Islet of Langerhans (tissue), 1 donor: Measurements from ENCODE around the gene DCTD.

ENCODE experiments used
- FAIRE-seq: peaks from one replicate; lab custom pipeline; 2011; peaks lifted over from hg19 to GRCh38; lab: Jason Lieb, UNC

Gene DCTD

DNA sequence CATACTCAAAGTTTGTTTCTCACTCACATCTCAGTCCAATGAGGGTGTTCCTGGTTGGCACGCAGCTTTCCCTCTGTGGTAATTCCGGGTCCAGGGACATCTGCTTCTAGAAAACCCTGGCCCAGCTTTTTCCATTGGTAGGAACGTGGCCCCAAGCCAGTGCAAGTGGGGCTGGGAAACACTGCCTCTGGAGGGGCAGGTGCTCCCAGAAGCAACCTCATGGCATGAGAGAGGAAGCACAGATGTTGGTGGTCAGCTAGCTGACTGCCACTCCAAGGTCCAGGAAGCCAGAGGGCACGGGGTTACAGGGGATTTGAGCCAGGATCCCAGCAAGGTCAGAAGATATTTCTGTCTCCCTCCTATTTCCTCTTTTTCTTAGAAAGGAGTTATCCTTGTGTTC is 47.5 kb downstream of the DCTD start:
- no peak for FAIRE-seq

DNA sequence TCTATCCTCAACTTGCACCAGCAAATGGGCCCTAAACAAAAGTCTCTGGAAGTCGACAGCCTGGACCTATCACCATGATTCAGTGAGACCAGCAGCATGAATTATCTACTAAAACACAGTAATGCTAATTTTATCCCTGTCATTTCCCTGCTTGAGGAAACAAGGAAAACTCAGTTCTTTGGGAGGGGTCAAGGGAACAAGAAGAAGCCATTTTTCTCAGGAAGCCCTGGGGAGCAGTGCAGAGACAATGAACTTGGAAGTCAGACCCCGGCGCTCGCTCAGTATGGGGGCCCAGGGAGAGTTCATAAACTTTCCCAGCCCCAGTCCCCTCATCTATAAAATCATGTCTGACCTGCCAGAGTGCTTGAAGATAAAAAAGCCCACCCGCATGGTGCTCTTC is 50.4 kb downstream of the DCTD start:
- FAIRE-seq: no peak

DNA sequence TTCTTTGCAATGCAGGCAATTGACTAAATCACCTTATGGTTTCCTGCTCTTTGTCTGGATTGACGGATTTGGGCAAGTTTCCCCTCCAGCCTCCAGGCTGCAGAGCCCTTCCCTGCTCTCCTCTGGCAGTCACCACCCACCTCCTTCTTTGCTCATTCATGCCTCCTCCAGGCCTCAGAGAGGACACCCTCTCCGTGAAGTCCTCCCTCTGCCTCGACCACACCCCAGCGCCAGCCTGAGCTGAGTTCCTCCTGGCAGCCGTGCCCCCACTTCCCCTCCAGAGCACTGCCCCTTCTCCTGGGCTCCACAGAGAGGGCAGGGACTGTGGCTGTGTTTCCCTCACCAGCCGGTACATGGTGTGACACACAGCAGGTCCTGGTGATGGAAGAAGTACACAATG is 53.7 kb downstream of the DCTD start:
- FAIRE-seq: no peak

DNA sequence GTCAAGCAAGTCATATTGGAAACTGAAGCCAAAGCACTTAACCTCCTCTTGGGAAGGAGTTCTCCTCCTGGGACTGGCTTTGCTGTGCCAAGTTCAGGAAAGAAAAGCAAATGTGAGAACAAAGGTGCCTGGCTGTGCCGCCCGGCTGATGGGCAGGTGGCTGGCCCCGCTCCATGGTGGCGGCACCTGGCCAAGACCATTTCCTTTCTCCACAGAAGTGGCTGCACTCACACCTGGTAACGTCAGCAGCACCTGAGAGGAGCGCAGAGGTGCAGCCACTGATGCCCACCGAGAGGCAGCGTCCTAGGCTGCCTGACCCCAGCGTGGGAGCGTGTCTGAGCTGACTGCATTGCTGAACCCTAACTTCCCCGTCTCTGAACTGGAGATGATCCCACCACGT is 54.3 kb downstream of the DCTD start:
- FAIRE-seq: no peak

DNA sequence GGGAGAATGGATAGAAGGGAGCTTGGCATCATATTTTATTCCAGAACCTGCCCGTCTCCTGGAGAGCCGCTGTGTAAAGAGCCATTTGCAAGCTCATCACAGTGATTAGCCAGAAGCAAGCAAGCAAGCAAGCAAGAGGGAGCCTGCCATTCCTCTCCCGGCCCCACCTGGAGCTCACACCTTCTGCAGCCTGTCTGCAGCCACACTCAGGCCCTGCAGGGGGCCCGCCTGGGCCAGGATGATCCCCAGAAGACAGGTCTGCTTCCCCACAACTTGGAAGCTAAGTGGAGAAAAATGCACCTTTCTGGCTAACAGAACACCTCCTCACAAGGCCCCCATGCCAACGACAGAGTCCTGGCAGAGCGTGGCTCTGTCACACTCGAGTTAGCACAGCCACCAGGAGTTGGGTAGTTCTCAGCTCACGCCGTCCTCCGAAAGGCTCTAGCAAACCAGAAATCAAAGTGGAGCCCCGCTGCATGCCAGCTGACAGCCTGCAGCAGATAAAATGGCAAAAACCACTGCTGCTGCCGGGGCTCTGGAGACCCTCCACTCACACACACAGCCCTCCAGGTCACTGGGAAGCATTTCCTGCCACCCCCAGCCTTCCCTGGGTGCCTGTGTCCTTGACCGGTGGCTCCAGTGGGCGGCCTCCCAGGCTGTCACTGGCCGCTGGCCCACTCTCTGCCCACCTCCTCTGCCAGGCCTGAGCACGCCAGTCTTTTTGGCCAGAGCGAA is 54.9 kb downstream of the DCTD start:
- FAIRE-seq: no peak

DNA sequence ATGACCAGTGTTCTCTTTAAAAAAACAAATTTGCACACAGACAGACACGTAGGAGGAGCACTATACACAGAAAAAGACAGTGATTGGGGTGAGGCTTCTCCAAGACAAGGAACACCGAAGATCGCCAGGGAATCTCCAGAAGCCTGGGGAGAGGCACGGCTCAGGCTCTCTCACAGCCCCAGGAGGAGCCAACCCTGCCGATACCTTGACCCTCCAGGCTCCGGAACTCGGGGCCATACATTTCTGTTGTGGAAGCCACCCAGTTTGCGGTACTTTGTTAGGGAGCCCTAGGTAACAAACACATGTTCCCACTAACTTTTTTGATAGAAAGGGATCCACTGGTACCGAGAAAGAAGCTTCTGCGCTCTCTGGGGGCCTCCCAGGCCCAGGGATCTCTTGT is 55.8 kb downstream of the DCTD start:
- FAIRE-seq: no peak

DNA sequence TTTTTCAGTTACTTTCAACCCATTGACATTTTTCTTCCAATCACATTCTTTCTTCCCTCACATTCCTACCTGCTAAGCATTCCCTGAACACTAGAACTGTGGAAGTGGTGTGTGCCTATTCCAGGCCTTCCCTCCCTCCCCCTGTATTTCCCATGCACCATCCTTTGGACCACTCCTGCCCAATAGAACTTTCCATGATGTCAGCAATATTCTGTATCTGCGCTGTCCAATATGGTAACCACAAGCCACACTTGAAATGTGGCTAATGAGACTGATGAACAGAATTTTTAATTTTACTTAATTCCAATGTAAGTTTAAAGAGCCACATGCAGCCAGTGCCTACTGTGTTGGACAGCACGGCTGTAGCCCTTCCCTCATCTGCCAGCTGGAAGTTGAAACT is 57.5 kb downstream of the DCTD start:
- no peak for FAIRE-seq

DNA sequence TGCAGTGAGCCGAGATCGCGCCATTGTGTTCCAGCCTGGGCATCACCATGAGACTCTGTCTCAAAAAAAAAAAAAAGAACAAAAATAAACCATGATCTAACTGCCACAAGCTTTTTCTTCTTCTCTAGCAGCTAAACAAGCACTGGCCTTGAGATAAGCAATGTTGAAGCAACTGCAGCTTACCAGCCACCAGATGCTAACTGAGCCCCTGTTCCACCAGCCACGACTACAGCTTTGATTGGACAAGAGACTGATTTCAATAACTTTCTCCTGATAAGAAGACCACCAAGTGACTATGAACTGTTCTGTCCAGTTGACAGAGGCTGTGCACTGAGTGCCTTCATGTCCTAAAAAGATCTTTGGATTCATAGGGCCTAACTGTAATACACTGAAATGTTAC is 58.5 kb downstream of the DCTD start:
- no peak for FAIRE-seq

DNA sequence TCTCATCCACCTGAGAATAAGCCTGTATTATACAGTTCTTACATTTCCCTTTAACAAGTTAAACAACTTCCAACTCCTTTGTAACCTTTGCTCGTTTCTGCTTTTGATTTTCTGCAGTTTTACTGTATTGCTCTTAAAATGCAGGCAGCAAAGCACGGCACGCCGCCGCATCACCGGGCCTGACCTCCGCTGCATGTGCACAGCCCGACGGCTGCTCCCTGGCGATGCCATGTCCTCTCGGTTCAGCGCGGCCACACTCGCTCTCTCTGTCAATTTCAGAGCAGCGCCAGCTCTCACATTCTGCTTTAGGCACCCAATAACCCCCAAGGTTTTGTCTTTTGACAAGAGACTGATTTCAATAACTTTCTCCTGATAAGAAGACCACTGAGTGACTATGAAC is 60.3 kb downstream of the DCTD start:
- no peak for FAIRE-seq

DNA sequence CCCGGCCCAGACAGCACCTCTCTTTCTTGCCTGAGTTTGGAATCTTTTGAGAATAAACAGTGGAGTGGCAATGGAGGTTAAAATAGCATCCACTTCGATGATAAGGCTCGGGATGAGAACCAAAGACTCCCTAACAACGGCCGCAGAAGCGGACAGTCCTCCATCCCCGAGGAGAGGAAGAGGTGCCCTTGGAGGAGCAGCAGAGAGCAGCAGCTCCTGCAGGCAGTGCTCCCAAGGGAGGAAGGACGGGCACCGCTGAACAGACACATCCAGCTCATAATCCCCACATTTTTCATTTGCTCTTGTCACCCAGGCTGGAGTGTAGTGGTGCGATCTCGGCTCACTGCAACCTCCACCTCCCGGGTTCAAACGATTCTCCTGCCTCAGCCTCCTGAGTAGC is 61.3 kb downstream of the DCTD start:
- no peak for FAIRE-seq

DNA sequence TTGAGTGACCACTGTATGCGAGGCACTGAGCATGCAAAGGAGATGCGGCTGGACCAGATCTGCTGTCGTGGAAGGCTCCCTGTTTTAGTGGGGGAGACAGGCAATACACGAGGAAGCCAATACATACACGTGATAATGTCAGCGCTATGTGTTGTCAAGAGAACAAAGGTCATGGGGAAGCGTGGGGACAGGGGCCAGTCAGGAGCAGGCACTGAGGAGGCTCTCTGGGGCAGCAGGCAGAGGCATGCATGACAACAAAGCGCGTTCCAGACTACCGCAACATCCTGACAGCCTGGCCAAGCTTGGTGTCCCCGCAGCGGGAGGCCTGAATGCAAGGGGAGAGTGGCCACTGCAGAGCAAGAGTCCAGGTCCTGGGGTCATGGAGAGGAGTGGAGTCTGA is 61.9 kb downstream of the DCTD start:
- no peak for FAIRE-seq

DNA sequence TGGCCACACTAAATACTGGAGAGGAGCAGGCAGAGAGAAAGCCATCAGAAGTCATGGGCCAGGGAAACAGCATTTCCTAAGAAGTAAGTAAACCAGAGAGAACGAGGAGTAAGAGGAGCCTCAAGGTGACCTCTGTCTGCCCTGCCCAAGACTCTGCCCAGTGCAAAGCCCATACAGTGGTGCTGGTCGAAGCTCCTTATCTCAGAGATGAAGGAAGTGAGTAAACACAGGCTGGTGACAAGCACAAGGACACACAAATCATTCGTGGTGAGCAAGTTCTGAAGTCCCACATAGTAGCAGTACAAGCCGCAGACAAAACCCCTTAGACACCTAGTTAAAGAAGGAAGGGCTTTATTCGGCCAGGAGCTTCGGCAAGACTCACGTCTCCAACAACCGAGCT is 62.7 kb downstream of the DCTD start:
- FAIRE-seq: no peak

DNA sequence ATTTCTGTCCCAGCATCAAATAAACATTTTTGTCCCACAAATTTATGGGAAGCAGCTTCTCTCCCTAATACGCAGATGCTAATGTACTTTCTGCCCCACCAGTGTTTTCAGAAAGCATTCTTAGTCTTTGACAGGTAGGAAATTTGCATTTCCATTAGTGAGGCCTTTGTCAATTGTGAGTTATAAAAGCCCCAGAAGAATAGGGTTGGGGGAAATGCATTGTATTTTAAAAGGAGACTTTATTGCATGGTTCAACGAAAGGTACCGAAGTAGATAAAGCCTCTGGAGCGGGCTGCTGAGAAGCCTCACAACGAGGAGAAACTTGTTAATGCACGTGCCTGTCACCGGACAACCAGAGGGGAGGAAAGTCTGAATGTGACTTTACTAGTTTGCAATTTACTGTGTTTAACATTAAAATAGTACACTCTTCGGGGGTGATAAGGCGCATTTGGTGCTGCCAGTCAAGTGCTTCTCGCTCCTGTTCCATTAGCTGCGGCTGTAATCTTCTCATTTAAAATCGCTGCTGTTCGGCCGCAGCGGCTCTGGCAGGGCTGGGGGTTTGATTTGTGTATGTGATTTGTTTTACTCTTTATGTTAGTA is 63.4 kb downstream of the DCTD start:
- no peak for FAIRE-seq

DNA sequence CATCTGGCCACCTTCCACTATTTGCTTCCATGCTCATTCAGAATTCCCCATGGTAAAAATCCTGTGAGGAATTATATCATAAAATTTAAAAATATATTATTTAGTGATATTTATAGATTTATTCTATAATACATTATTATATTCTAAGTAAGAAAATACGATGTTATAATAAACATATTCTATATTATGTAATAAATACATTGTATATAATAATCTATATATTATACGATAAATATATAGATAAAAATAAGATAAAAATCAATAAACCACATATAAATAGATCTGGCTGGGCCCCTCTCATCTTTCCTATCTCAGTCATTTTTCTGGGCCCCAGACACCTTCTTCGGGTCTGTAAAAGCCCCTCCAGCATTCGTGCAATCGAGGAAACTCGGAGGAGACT is 68.5 kb downstream of the DCTD start:
- FAIRE-seq: no peak

DNA sequence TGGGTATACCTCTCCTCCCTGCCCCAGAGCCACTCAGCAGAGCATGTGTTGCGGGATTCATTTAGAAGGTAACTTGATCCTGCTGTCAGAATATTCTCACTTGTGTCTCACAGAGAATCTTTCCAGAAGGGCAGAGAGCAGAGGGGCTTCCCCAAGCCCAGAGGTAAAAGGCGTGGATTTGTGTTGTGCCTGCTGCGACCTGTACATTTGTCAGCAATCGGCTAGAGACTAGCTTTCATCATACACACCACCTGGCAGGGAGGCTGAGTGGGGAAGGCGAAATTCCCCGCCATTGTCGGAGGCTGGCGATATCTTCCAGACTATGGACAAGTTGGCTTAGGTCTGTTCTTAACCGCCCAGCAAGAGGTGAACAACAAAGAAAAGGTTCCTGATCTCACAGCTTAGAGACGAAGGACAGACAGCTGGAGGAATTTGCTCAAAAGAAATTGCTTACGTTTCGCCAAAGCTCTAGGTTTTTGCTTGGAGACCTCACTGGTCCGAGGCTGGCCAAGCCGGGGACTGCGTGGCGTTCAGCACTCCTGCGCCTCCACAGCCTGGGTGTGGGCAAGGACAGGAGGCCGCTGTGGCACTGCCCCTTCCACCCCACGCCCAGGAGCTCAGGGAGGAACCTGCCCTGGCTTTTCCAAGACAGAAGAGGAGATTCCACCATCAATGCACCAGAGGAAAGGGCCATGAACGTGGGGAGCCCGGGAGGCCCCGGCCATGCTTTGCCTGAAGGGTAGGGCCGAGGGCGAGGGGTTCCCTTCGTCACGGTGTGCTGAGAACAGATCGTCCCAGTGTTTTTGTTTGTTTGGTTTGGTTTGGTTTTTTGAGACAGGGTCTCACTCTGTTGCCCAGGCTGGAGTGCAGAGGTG is 69.4 kb downstream of the DCTD start:
- no peak for FAIRE-seq

DNA sequence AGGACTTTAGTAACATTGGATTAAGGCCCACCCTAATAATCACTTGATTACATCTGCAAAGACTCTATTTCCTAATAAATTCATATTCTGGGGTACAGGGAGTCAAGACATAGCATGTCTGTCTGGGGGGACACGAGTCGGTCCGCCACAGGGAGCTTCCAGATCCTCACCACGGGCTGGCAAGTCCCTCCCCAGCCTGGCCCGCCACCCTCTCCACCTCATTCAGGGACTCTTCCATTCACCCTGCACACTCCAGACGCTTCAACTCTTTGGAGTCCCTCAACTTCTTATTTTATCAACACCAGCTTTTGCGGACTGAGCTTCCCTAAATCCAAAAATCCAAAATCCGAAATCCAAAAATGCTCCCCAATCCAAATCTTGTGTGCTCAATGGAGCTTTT is 71.2 kb downstream of the DCTD start:
- no peak for FAIRE-seq

DNA sequence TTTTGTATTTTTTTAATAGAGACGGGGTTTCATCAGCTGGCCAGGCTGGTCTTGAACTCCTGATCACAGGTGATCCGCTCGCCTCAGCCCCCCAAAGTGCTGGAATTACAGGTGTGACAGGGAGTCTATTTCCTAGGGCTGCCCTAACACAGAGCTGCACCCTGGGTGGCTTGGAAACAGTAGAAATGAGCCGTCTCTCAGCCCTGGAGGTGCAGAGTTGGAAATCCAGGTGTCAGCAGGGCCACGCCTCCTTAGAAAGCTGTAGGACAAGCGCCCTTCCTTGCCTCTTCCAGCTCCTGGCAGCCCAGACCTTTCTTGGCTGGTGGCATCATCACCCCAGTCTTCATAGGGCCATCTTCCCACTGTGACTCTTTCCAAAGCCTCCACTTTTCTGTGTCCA is 71.6 kb downstream of the DCTD start:
- FAIRE-seq: no peak

DNA sequence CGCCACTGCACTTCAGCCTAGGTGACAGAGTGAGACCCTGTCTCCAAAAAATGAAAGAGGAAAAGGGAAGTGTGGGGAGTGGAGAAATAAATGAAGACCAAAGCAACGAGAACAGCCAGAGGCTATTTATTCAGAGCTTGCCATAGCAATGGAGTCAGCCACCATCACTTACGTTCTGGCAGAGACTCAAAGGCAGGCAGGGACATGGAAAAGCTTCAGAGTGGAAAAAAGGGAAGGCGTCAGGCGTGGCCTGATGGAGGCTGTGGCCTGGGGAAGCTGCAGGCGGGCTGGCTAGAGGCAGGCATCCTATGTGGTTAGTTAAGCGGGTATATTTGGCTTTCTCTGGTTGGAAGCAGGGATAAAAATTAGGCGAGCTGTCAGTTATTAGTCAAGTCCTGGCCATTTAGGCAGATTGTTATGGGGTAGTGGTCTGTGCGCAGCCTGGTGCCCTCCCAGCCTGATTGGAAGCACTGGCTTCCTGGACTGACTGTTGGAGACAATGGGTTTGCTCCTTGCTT is 73.3 kb downstream of the DCTD start:
- no peak for FAIRE-seq

DNA sequence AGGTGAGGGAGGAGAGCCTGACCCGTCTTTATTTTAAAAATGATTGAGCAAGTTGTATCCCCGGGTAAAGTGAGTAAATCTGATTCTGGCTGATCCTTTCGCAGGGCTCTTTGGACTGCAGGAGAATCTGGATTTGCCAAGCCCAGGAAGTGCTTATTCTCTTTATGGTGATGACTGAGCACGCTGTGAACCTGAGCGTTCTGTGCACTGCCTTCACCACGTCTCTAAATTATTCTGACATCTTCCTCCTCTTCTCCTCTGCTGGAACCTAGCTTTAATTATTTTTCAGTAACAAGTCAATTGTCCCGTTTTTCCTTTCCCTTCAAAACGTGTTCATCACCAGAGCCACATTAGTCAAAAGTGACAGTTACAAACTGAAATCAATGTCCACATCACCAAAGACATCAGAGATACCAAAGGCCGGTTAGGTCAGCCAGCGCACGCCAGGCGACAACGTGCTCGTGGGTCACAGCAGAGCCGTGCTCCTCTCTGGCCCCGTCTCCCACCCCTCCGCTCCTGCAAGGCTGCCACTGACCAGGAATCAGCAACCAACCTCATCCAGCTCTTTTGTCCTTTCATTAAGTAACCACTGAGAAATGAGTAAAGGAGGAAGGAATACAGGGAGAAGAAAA is 74.3 kb downstream of the DCTD start:
- FAIRE-seq: no peak

DNA sequence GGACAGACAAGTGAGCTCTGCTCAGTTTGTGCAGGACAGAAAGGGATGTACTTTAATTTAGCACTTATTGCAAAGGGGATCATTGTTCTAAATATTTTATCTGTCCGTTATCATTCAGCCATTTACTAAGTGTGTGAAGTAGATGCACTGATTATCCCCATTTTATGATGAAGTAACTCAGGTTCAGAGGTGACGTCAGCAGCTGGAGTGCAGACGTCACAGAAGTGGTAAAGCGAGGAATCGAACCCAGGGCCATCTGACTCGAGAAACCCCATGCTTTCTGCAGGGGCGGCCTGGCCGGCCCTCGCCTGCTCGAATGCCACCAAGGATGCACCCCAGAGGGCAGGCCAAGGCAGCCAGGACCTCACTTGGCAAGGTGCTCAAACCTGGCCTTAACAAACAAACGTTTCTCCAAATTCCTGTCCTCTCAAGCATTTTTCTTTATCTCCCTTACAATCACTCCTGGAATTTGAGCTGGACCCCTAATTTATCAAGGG is 75.0 kb downstream of the DCTD start:
- FAIRE-seq: no peak

DNA sequence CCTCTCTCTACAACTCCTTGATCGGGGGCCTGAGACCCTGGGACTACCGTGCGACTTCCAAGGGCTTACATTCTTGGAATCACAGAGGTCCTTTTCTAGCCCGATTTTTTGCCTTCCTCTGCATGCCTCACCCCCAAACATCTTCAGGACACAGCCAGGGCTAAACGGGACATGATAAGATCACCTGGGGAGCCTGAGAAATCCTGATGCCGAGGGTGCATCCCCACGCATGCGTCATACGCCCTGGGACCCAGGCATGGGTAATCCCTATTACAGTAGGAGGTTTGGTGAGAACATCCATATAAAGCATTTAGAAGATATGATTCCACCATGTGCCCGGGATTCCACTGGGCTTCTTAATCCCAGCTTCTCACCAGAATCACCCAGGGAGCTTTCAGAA is 77.1 kb downstream of the DCTD start:
- FAIRE-seq: no peak
